ENCODE measurements around the gene PLAAT4. TPM values are rescaled to one million over a fixed set of nuclear protein-coding genes. Genes with fewer than 3 reads are reported as not detected.

The PLAAT4 gene
- total and polyA plus RNA-seq, 12 donors: 3.3 to 565 (median 9.0) TPM

DNA sequence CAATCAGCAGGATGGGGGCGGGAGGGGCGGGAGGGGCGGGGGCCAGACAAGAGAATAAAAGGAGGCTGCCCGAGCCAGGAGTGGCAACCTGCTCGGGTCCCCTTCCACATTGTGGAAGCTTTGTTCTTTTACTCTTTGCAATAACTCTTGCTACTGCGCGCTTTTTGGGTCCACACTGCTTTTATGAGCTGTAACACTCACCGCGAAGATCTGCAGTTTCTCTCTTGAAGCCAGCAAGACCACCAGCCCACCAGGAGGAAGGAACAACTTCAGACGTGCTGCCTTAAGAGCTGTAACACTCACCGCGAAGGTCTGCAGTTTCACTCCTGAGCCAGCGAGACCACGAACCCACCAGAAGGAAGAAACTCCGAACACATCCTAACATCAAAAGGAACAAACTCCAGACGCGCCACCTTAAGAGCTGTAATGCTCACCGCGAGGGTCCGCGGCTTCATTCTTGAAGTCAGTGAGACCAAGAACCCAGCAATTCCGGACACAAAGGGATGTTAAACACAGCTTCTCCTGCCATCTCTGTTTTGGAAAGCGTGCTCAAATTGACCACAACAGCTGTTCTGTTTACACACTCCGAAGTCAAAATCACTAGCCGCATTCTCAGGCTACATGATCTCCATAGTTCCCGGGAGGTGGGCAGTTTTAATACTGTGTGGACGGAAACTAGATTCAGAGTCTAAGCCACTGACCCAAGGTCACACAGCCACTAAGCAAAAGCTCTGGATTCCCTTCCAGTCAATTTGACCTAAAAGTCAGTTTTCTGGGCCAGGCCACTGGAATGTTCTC lies 14.7 kb downstream of the PLAAT4 start:
- intact Hi-C loops (cut with DNase I): no loop called here
- H3K9me3 ChIP-seq: no peaks in the 10 kb centered on the region
- peaks cover 0 to 2% (median 0%) of the 10 kb centered on the region in 7 donors for H3K27me3 ChIP-seq
- ATAC-seq (no peak), DNase-seq (no peak)
- 87% methylated on average over 27 of the region's 27 CpGs for WGBS, 2 donors
- TF ChIP-seq, protein P1, sequence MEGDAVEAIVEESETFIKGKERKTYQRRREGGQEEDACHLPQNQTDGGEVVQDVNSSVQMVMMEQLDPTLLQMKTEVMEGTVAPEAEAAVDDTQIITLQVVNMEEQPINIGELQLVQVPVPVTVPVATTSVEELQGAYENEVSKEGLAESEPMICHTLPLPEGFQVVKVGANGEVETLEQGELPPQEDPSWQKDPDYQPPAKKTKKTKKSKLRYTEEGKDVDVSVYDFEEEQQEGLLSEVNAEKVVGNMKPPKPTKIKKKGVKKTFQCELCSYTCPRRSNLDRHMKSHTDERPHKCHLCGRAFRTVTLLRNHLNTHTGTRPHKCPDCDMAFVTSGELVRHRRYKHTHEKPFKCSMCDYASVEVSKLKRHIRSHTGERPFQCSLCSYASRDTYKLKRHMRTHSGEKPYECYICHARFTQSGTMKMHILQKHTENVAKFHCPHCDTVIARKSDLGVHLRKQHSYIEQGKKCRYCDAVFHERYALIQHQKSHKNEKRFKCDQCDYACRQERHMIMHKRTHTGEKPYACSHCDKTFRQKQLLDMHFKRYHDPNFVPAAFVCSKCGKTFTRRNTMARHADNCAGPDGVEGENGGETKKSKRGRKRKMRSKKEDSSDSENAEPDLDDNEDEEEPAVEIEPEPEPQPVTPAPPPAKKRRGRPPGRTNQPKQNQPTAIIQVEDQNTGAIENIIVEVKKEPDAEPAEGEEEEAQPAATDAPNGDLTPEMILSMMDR (IDR thresholded peaks at IDR 0.05): no peak
- H3K36me3 ChIP-seq: peaks cover 0 to 14% (median 0%) of the 10 kb centered on the region in 9 donors
- H3K4me3 ChIP-seq: peak overlapping the region in 1 of 10 donors; percentile 5
- peaks cover 0 to 24% (median 0%) of the 10 kb centered on the region in 9 donors for H3K4me1 ChIP-seq
- H3K27ac ChIP-seq: peak overlapping the region in 1 of 10 donors; percentile 50

GRCh38 chr11:63551889-63552266 lies 15.3 kb downstream of the PLAAT4 start:
- DNase-seq (no peak), ATAC-seq (no peak)
- WGBS, 2 donors: 89 to 93% methylated on average over 6 of the region's 6 CpGs
- no peaks in the 10 kb centered on the region for H3K9me3 ChIP-seq
- TF ChIP-seq, protein P1 (IDR thresholded peaks at IDR 0.05): no peak
- H3K36me3 ChIP-seq: peaks cover 0 to 8% (median 0%) of the 10 kb centered on the region in 9 donors
- peaks cover 0 to 2% (median 0%) of the 10 kb centered on the region in 7 donors for H3K27me3 ChIP-seq
- peak overlapping the region in 1 of 10 donors; percentile 50 for H3K27ac ChIP-seq
- intact Hi-C loops (cut with DNase I): no loop called here
- peaks cover 0 to 24% (median 0%) of the 10 kb centered on the region in 9 donors for H3K4me1 ChIP-seq
- H3K4me3 ChIP-seq: peak overlapping the region in 1 of 10 donors; percentile 5

DNA sequence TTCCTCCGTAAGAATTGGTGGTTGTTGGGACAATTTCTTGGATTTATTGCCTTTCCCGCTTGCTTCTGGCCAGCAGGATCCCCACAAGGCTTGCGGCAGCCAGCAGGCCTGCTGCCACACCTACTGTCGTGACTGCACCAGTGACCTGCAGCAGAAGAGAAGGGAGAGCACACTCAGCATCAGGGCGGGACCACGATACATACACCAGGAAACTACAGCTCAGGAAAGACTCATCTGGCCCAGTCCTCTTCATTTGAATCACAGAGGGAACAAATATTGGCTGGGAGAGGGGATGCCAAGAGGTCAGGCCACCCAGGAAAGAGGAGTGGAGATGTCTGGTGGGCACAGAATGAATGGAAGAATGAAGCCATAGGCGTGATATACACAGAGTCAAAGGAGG lies 16.3 kb downstream of the PLAAT4 start:
- no peak overlapping the region for H3K4me3 ChIP-seq
- H3K27ac ChIP-seq: peak overlapping the region in 1 of 10 donors; percentile 77
- peaks cover 0 to 2% (median 0%) of the 10 kb centered on the region in 7 donors for H3K27me3 ChIP-seq
- H3K36me3 ChIP-seq: no peaks in the 10 kb centered on the region
- ATAC-seq (no peak), DNase-seq (no peak)
- peaks cover 0 to 24% (median 0%) of the 10 kb centered on the region in 9 donors for H3K4me1 ChIP-seq
- TF ChIP-seq, protein P1 (IDR thresholded peaks at IDR 0.05): no peak
- 89 to 93% methylated on average over 7 of the region's 7 CpGs for WGBS, 2 donors
- H3K9me3 ChIP-seq: no peaks in the 10 kb centered on the region
- intact Hi-C loops (cut with DNase I): no loop called here

DNA sequence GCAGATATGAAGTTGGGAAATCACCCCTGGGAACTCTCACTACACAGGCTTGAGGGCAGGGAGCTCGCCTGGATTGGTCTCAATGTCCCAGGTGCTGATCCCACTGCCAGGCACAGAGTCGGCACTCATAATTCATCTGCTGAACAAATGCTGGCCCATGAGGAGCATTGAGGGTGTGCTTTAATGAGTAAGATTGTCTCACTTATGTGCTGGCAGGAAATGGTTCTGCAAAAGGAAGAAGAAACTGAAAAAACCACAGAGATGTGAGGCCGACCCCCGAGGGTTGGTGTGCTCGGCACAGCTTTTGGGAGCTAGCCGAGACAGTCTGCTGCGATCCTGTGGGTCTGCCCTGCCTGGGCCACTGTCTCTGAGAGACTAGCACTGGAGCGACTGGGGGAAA lies 17.2 kb downstream of the PLAAT4 start:
- peaks cover 0 to 2% (median 0%) of the 10 kb centered on the region in 7 donors for H3K27me3 ChIP-seq
- DNase-seq: no peak
- no peaks in the 10 kb centered on the region for H3K9me3 ChIP-seq
- H3K4me1 ChIP-seq: peaks cover 0 to 24% (median 0%) of the 10 kb centered on the region in 9 donors
- ATAC-seq: no peak
- H3K27ac ChIP-seq: peak overlapping the region in 1 of 10 donors; percentile 77
- intact Hi-C loops (cut with DNase I): no loop called here
- TF ChIP-seq, protein P1 (IDR thresholded peaks at IDR 0.05): no peak
- no peaks in the 10 kb centered on the region for H3K36me3 ChIP-seq
- 59 to 60% methylated on average over 8 of the region's 8 CpGs for WGBS, 2 donors
- no peak overlapping the region for H3K4me3 ChIP-seq
